Activated T-cell treated with anti-CD3 and anti-CD28 coated beads for 1 hour (primary cell): ENCODE results near the gene SMAD7.

ENCODE experiments used
- DNase-seq: peaks from one replicate; pipeline ENCODE4 v3.0.0-alpha.2; 2020; ENCODE audit warnings: low read depth

The SMAD7 gene

GRCh38 chr18:48944634-48945033, 6.1 kb downstream of the SMAD7 start:
- DNase-seq = no peak

GRCh38 chr18:48943736-48944527, 6.8 kb downstream of the SMAD7 start:
- no peak for DNase-seq

- no peak for DNase-seq
Measured at GRCh38 chr18:48943333-48943732, 7.4 kb downstream of the SMAD7 start.

GRCh38 chr18:48942554-48943261, 8.1 kb downstream of the SMAD7 start:
- no peak for DNase-seq

- no peak for DNase-seq
Measured at GRCh38 chr18:48942086-48942485, 8.7 kb downstream of the SMAD7 start.

- no peak for DNase-seq
Measured at GRCh38 chr18:48941672-48942071, 9.1 kb downstream of the SMAD7 start.

- peak; percentile 70 for DNase-seq
Measured at GRCh38 chr18:48940854-48941611, 9.7 kb downstream of the SMAD7 start.

GRCh38 chr18:48939205-48940097, 11.3 kb downstream of the SMAD7 start:
- no peak for DNase-seq

GRCh38 chr18:48938827-48939204, 11.9 kb downstream of the SMAD7 start:
- DNase-seq = no peak

GRCh38 chr18:48937869-48938750, 12.7 kb downstream of the SMAD7 start:
- no peak for DNase-seq

GRCh38 chr18:48935433-48935774, 15.4 kb downstream of the SMAD7 start:
- no peak for DNase-seq

GRCh38 chr18:48934723-48935432, 15.9 kb downstream of the SMAD7 start:
- DNase-seq = no peak

- DNase-seq = no peak
Measured at GRCh38 chr18:48934415-48934722, 16.4 kb downstream of the SMAD7 start.

GRCh38 chr18:48933578-48934414, 17.0 kb downstream of the SMAD7 start:
- DNase-seq = no peak

- DNase-seq = no peak
Measured at GRCh38 chr18:48932822-48933510, 17.8 kb downstream of the SMAD7 start.

- DNase-seq = no peak
Measured at GRCh38 chr18:48932462-48932818, 18.3 kb downstream of the SMAD7 start.

GRCh38 chr18:48931680-48932461, 18.9 kb downstream of the SMAD7 start:
- no peak for DNase-seq

GRCh38 chr18:48930926-48931325, 19.8 kb downstream of the SMAD7 start:
- no peak for DNase-seq
